IPS DF 19.7 (cell line): ENCODE results near the gene RUNX1.
"Not testable (repeated sequence)": the region's sequence is repeated elsewhere in the genome, so short reads cannot be mapped to it uniquely, and the experiment has no call there.

ENCODE experiments used
- DNase-seq: peaks from one replicate; pipeline ENCODE4 v3.0.0-alpha.2; 2013; ENCODE audit warnings: low read depth, low spot score

RUNX1 gene

DNA sequence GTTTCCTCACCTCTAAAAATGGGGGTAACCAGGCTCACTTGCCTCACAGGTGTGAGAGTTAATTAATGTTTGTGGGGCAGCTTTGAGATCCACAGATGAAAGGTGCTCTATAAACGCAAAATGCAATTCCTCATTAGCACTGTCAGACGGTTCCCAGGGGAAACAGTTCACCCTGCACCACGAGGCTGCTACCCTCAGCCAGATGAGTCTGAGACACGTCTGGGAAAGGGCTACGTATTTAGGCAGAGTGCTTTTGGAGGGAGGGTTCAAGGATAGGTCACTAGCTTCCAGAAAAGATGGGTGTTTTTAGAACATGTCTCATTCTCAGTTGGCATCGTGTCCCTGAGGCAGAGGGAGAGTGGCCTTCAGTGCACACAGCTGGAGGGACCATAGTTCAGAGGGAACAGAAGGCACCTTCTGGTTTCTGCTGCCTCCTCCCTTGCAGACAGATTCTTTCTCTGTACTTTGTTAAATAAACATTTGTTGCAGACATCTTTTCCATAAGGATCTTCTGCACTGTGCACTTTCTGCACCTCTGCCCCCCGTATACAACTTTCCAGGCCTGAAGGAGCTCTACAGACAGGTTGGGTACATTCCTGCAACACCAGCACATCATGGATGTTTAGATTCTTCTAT, 240.4 kb downstream of the RUNX1 start:
- no peak for DNase-seq

DNA sequence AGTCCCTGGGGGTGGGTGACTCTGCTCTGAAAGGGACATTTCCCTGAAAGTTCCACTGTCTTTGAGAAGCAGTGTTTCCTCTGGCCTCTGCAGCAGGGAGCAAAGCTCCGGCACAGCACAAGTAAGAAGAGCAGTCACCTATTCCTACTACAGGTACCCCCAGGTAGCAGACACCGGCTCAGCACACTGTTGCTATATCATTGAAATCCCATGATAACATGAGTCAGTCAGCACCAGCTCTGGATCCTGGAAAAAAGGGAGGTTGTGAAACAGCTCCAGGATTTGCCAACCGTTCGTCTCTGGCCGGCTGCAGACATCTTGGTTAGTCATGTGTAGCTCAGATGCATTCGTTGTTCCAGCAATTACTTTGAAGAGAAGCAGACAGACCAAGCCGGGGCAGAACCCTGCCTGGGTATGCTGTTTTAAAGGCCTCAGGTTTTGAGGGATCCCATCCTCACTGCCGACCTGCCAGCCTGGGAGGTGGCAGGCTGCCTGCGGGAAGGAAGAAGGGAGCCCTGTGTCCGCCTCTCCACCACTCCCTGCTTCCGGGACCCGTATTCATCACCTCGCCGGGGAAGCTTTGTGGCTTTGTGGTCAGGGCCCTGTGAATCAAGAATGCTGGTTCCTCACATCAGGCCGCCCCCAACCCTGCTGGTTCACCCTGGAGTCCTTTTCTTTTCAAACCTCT, 241.1 kb downstream of the RUNX1 start:
- no peak for DNase-seq

DNA sequence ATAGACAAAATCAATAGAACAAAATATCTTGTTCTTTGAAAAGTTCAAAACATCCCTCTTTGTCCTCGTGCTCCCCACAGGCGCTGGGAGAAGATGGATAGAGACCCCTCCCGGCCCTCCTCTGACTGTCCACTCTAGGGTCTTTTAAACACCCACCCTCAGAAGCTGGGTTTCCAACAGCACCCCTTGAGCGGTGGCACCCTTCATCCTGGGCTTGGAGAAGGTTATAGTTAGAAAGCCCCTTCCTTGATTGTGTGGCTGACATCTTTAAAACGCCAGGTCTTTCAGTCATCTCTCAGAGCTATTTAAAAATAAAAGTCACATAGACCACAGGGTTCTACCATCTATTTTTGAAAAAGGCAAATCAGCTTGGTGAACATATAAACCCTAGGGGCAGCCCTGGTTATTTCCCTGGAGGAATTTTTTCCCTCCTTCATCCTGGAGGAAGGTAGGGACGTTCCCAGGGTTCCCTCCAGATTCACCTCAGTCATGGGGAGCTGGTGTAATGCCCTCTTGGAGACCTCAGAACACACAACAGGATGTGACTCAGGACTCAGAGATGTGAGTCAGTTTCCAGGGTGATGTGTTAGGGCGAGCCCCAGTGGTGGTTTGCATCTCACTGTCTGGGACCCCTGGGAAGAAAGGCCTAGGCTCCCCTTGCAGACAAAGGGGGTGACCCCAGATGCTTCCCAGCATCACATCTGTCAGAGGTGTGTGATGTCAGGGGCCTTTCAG, 241.8 kb downstream of the RUNX1 start:
- no peak for DNase-seq

GRCh38 chr21:34806423-34806822, 242.7 kb downstream of the RUNX1 start:
- DNase-seq, result no peak

- no peak for DNase-seq
Measured at GRCh38 chr21:34805157-34805556, 243.9 kb downstream of the RUNX1 start.

DNA sequence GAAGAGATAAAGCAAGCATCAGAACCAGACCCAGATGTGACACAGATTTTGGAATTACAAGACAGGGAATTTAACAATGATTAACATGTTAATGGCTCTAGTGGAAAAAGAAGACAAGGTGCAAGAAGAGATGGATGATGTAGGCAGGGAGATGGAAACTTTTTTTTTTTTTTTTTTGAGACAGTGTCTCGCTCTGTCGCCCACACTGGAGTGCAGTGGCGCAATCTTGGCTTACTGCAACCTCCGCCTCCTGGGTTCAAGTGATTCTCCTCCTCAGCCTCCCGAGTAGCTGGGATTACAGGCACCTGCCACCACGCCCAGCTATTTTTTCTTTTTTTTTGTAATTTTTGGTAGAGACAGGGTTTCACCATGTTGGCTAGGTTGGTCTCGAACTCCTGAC, 244.5 kb downstream of the RUNX1 start:
- DNase-seq, result not testable (repeated sequence)

DNA sequence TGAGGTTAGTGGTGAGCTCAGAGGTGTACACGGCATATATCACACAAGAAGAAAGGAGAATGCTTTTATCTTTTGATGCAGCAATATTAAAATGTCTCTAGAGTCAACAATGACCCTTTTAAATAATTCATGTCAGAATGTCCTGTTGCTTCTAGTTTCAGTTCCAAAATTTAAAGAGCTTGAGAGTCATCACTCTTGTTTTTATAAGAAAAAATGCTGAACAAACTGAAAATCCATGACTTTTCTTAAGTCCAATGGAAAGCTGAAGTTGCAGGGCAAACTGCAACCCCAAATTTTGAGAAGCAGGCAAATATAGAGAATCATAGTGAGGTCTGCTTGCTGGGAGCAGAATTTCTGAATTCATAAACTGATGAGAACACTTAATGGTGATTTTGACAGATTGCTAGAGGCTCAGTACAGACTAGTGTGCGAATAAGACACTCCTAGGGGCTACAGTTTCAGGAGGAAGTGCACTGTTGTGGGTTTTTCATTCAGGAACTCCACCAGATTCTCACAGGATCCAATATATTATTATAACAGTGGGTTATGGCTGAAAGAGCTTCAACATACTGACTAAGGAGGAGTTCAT, 245.2 kb downstream of the RUNX1 start:
- DNase-seq, result no peak

DNA sequence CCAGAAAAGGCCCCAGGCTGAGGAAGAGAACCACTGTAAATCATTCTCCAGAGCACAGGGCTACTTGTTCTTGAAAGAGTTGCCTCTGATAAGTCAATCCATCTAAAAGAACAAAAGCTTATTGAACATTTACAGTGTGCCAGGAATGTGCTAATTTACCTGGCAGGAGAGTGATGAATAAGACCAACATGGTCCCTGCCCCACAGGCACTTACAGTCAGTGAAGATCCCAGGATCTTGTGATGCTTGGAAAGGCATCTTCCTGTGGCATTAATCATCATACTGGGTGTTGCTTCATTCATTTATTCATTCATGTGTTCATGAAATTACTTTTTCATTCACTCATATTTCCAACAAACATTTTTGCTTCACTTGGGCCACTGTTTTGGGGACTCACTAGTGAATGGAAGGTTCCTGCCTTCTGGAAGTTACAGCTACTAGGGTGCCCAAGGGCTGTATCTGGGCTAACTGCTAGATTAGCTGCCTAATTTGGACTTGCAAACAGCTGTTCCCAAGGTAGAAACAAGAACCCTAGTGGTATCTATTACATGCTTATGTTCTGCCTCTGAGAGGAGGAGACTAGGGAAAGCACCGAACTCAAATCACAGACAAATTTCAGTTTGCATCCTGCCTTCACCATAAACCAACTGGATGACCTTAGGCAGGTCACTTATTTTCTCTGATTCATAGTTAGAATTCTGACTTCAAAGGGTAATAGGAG, 246.8 kb downstream of the RUNX1 start:
- no peak for DNase-seq

DNA sequence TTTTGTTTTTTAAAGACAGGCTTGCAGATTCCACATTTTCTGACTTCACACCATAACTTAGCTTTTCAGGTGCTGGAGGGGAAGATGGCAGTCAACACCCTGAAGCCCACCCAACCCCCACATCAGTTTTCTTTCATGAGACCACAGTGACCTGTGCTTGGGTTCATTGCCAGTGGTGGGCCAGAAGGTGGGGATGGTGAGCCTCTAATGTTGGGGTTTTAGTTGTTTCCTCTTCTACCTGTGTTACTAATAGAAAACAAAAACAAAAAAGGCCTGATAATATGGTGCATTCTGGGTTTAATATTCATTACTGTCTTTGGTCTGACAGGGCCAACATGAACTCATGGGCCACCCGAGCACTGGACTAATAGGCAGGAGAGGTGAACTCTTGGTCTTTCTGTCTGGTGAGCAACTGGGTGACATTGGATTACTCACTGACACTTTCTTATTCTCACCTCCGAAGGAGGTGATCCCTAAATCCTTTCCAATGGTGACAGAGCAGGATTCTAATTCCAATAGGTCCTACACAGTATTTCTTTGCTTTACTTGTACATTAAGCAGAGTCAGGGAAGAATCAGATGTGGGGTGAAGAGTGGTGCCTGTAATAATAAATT, 247.5 kb downstream of the RUNX1 start:
- DNase-seq, result peak; percentile 28

DNA sequence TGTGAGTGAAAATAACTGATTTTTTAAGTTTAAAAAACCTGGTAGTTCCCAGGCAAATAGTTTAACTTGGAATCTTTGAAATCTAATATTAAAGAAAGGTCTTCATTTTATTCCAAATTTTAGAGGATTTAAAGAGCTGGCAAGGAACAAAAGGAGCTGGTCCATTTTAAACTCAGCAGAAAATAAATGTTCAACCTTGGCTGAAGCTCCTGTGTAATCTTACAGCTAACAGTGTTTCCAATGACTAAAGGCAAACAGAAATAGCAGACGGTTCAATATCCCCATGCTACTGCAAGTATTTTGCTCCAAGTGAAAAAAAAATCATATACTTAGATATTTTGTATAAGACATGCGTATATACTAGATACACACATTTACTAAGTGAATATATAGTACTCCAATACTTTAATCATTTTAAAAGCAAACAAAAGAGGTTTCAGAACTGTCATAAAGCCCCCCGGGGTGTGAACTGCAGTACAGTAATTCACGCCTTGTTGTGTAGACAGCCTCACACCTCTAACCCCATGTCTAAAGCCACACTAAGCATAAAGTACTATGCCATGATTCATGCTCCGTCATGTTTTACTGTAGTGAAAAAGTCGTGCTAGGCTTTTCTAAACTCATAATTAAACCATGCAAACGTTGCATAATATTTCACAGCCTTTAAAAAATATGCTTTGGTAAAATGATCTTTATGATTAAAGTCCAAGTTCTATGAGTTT, 248.1 kb downstream of the RUNX1 start:
- DNase-seq, result no peak

- no peak for DNase-seq
Measured at GRCh38 chr21:34799092-34799491, 250.0 kb downstream of the RUNX1 start.

GRCh38 chr21:34797921-34798535, 251.1 kb downstream of the RUNX1 start:
- no peak for DNase-seq

DNA sequence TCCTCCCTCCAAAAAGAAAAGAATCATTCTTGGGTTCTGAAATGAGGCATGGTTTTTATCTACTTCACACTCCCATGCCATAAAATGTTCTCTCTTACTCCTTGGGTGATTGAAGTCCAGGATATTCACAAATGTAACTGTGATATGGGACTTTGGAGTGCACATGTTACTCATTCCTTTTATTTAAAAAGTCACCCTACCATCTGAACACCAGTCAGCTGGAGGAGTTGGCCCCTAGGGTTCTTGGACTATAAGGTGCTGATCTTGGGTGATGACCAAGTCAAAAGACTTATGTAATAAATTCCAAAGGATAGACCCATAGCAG, 251.9 kb downstream of the RUNX1 start:
- DNase-seq, result no peak

DNA sequence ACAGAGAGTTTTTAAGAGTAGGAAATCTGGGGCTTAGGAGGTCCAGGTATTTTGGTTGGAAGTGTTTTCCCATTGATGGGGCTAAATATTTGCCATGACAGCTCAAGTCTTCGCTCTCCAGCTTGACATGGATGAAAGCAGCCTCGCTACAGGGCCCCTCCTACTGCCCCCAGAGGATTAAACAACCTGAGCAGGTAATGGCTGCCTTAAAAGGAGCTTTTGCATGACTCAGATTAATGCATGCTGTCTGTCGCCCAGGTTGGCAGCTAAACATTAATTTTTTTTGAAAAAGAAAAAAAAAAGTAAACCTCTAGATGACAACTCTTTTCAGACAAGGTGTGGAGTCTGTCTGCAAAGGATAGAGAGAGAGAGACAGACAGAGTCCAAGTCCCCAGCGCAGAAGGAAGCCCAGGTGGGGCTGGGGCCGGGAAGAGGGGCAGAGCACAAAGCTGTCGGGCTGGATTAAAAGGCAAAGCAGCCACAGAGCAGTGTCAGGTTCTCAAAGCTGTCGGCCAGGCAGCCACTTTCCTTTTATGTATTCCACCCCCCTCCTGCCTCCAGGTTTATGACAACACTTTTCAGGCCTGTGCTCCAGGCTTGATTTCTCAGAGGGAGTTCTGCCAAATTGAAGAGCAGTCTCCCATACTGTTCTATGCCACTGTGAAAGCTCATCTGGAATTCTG, 252.4 kb downstream of the RUNX1 start:
- no peak for DNase-seq

DNA sequence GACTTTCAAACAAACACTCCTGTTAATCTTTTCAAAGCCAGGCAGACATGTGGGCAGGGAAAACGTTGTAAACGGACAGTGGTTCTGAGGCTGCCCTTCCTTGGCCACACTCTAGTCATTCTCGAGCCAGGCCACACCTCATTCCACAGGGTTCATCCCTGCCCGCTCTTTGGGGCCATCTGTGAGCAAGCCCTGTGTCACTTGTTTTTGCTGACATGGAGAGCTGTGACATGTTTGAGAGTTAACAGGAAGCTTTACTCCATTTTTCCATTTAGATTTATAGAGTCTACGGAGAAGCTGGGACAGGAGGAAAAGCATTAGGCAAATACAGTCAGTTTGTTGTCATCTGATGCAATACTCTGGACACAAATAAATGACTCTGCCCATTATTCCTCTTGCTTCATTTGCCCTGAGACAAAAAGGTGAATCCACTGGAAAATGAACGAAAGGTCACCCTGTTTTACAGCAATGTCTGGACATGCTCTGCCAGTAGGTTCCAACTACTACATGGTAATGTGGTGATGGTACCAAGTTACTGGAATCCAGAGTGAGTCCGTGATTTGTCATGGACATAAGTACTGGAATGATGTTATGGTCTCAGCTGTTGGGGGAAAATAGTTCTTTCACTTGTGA, 253.4 kb downstream of the RUNX1 start:
- no peak for DNase-seq

GRCh38 chr21:34795175-34795547, 253.9 kb downstream of the RUNX1 start:
- DNase-seq, result no peak

GRCh38 chr21:34794686-34795085, 254.4 kb downstream of the RUNX1 start:
- no peak for DNase-seq

DNA sequence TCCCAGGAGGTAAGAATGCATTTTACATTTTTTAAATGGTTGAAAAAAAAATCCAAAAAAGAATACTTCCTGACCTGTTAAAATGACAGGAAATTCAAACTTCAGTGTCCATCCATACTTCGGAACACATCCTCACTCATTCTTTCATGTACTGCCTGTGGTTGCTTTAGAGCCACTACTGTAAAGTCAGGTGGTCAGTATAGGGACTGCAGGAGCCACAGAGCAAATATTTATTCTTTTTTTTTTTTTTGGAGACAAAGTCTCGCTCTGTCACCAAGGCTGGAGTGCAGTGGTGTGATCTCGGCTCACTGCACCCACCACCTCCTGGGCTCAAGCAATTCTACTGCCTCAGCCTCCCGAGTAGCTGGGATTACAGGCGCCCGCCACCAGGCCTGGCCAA, 255.6 kb downstream of the RUNX1 start:
- DNase-seq, result no peak

DNA sequence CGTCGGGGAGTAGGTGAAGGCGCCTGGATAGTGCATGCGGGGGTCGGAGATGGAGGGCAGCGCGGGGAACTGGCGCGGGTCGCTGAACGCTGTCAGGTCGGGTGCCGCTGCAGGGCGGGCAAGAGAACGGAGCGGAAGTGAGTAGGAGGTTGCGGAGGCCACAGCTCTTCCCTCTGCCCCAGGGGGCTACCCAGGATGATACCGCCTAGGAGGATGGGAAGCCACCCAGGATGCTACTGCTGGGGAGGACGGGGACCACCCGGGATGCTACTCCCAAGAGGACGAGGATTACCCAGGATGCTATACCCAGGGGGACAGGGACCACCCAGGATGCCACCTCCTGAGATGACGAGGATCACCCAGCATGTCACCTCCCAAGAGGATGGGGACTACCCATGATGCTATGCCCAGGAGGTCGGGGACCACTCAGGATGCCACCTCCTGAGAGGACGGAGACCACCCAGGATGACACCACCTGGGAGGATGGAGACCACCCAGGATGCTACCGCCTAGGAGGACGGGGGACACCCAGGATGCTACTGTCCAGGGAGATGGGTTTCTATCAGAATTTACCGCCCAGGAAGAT, 256.5 kb downstream of the RUNX1 start:
- DNase-seq, result no peak
